Liver (tissue), 9 donors: ENCODE results near the gene ATXN3. TPM values are rescaled to one million over a fixed set of nuclear protein-coding genes. Genes with fewer than 3 reads are reported as not detected.

Source experiments
- DNase-seq: peaks from one replicate; pipeline ENCODE4 v3.0.0-alpha.2; 2017; ENCODE audit warnings: low spot score
- H3K27ac ChIP-seq, 2 donors: one replicate each; pipeline ENCODE4 v1.7.0; 2013; ENCODE audit warnings: inconsistent platforms in 2 of 2, low read length in 2 of 2, control low read depth in 1 of 2, low read depth in 1 of 2, mild to moderate bottlenecking in 1 of 2
- H3K27me3 ChIP-seq, 4 donors: one replicate each; pipeline versions ENCODE4 v1.6.1 to v1.7.0; 2013; ENCODE audit warnings: low read length in 3 of 4, inconsistent platforms in 1 of 4, mild to moderate bottlenecking in 1 of 4, moderate library complexity in 1 of 4; ENCODE audit not compliant: control insufficient read depth in 4 of 4, insufficient read depth in 4 of 4
- H3K36me3 ChIP-seq, 4 donors: one replicate each; pipeline versions ENCODE4 v1.6.1 to v1.7.0; 2013; ENCODE audit warnings: low read length in 3 of 4, mild to moderate bottlenecking in 3 of 4, low read depth in 1 of 4, moderate library complexity in 1 of 4; ENCODE audit not compliant: control insufficient read depth in 4 of 4, insufficient read depth in 3 of 4
- H3K4me1 ChIP-seq, 4 donors: one replicate each; pipeline versions ENCODE4 v1.6.1 to v1.7.0; 2013; ENCODE audit warnings: low read length in 3 of 4, mild to moderate bottlenecking in 3 of 4, moderate library complexity in 1 of 4; ENCODE audit not compliant: control insufficient read depth in 4 of 4, insufficient read depth in 4 of 4
- H3K4me3 ChIP-seq, 3 donors: one replicate each; pipeline versions ENCODE4 v1.6.1 to v1.7.0; 2013; ENCODE audit warnings: low read length in 3 of 3, control low read depth in 1 of 3, low read depth in 1 of 3, mild to moderate bottlenecking in 1 of 3
- H3K9ac ChIP-seq, 2 donors: one replicate each; pipeline ENCODE4 v1.7.0; 2013; ENCODE audit warnings: low read length in 2 of 2, mild to moderate bottlenecking in 2 of 2, moderate library complexity in 2 of 2, control low read depth in 1 of 2, low read depth in 1 of 2
- H3K9me3 ChIP-seq, 4 donors: one replicate each; pipeline versions ENCODE4 v1.6.1 to v1.7.0; 2013; ENCODE audit warnings: low read length in 3 of 4; ENCODE audit not compliant: control insufficient read depth in 4 of 4
- EGR1 ChIP-seq, 2 donors: IDR thresholded peaks; 2 replicates each; pipeline ENCODE4 v1.6.1; 2016 to 2018; ENCODE audit warnings: antibody characterized with exemption in 2 of 2, low read depth in 2 of 2
- FOXA1 ChIP-seq: IDR thresholded peaks from 2 replicates; pipeline ENCODE4 v1.6.1; 2016; ENCODE audit warnings: antibody characterized with exemption
- FOXA2 ChIP-seq: IDR thresholded peaks from 2 replicates; pipeline ENCODE4 v1.6.1; 2016; ENCODE audit warnings: antibody characterized with exemption
- GABPA ChIP-seq, 2 donors: IDR thresholded peaks in 1 of 2; conservative IDR thresholded peaks in 1 of 2; 2 replicates each; pipeline ENCODE4 v1.6.1; 2016; ENCODE audit warnings: antibody characterized with exemption in 2 of 2, mild to moderate bottlenecking in 1 of 2, moderate library complexity in 1 of 2
- HNF4A ChIP-seq, 2 donors: conservative IDR thresholded peaks; 2 replicates each; pipeline ENCODE4 v1.6.1; 2016; ENCODE audit warnings: antibody characterized with exemption in 2 of 2, mild to moderate bottlenecking in 2 of 2
- HNF4G ChIP-seq: IDR thresholded peaks from 2 replicates; pipeline ENCODE4 v1.6.1; 2016; ENCODE audit warnings: antibody characterized with exemption
- JUND ChIP-seq, 2 donors: IDR thresholded peaks; 2 replicates each; pipeline ENCODE4 v1.6.1; 2016; ENCODE audit warnings: antibody characterized with exemption in 2 of 2
- NR2F2 ChIP-seq: IDR thresholded peaks from 2 replicates; pipeline ENCODE4 v1.6.1; 2016; ENCODE audit warnings: antibody characterized with exemption
- RAD21 ChIP-seq, 2 donors: IDR thresholded peaks; 2 replicates each; pipeline ENCODE4 v1.6.1; 2016; ENCODE audit warnings: antibody characterized with exemption in 2 of 2, mild to moderate bottlenecking in 2 of 2
- RXRA ChIP-seq, 2 donors: IDR thresholded peaks; 2 replicates each; pipeline ENCODE4 v1.6.1; 2017 to 2018; ENCODE audit warnings: antibody characterized with exemption in 2 of 2, mild to moderate bottlenecking in 1 of 2
- SP1 ChIP-seq: IDR thresholded peaks from 2 replicates; pipeline ENCODE4 v1.6.1; 2018; ENCODE audit warnings: antibody characterized with exemption, mild to moderate bottlenecking
- TAF1 ChIP-seq: conservative IDR thresholded peaks from 2 replicates; pipeline ENCODE4 v1.6.1; 2016; ENCODE audit warnings: antibody characterized with exemption, mild to moderate bottlenecking
- YY1 ChIP-seq: IDR thresholded peaks from 2 replicates; pipeline ENCODE4 v1.6.1; 2016; ENCODE audit warnings: antibody characterized with exemption, mild to moderate bottlenecking
- WGBS: extraction: QIAGEN DNeasy Blood & Tissue Kit; methylation state at CpG from one replicate; pipeline ENCODE4 v1.1.7; 2013; 5-methylcytosine and 5-hydroxymethylcytosine counted together
- polyA plus RNA-seq, 2 donors: library from polyadenylated mRNA; stranded (reverse) in 1 of 2; unstranded in 1 of 2; fragments of 200-250 nt in 1 of 2; fragments of >200 nt in 1 of 2; fragmentation: Nextera tagmentation in 1 of 2; extraction: Ambion mirVana in 1 of 2; gene quantifications; one replicate each; pipeline versions ENCODE4 v1.2.1 to v1.2.3, GENCODE V29; 2013 to 2015
- total RNA-seq, 2 donors: library from RNA; depleted of rRNA; stranded (reverse); fragments of >200 nt; gene quantifications; one replicate each; pipeline ENCODE4 v1.2.3, GENCODE V29; 2014
- TF ChIP-seq, protein P1 (sequence below): IDR thresholded peaks from 2 replicates; pipeline ENCODE4 v1.6.1; 2016; ENCODE audit warnings: antibody characterized with exemption
- TF ChIP-seq, protein P2 (sequence below): IDR thresholded peaks from 2 replicates; pipeline ENCODE4 v1.6.1; 2016; ENCODE audit warnings: antibody characterized with exemption
- TF ChIP-seq, protein P3 (sequence below): IDR thresholded peaks from 2 replicates; pipeline ENCODE4 v1.6.1; 2016; ENCODE audit warnings: antibody characterized with exemption
- TF ChIP-seq, protein P4 (sequence below): IDR thresholded peaks from 2 replicates; pipeline ENCODE4 v1.6.1; 2016; ENCODE audit warnings: antibody characterized with exemption, mild to moderate bottlenecking
- TF ChIP-seq, protein P5 (sequence below): fragments of 150-350 bp; IDR thresholded peaks from 2 replicates; pipeline ENCODE4 v1.5.1; 2017; ENCODE audit warnings: improper control_type of control experiment, low read depth, low read length; ENCODE audit not compliant: missing input control
- donor health status: healthy.
- donor health status: healthy.
- donor health status: healthy.
- donor health status: healthy.
- donor health status: healthy.

ATXN3 gene
- total and polyA plus RNA-seq, 4 donors = 3.6 to 17.7 (median 9.1) TPM

DNA sequence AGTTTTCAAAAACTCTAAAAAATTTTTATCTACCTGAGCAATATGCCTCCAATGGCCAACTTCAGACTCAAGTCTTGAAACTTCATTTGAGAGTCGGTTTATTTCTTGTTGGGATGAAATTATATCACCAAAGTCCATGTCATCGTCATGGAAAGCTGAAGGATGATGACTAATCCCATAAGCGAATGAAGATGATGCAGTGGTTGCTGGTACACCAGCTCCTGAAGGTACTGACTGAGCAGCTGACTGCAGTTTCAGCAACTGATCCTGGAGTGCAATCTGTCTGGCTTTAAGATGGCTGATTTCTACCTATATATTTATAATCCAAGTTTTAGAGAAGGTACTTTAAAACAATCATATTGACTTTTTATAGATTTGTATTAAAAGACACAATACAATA, 84.9 kb downstream of the ATXN3 start:
- no peaks in the 10 kb centered on the region for H3K27me3 ChIP-seq
- WGBS = 97% methylated on average over 3 of the region's 3 CpGs
- peaks cover 1 to 25% (median 16%) of the 10 kb centered on the region in 4 donors for H3K36me3 ChIP-seq
- H3K9me3 ChIP-seq = no peaks in the 10 kb centered on the region
- no peak overlapping the region for H3K9ac ChIP-seq
- H3K27ac ChIP-seq = no peak overlapping the region
- H3K4me1 ChIP-seq = no peaks in the 10 kb centered on the region
- TF ChIP-seq, protein P1, sequence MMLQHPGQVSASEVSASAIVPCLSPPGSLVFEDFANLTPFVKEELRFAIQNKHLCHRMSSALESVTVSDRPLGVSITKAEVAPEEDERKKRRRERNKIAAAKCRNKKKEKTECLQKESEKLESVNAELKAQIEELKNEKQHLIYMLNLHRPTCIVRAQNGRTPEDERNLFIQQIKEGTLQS = no peak
- TF ChIP-seq HNF4A (conservative IDR thresholded peaks at IDR 0.05) (no peak), RXRA (IDR thresholded peaks at IDR 0.05) (no peak), FOXA2 (no peak), FOXA1 (no peak)
- no peak overlapping the region for H3K4me3 ChIP-seq
- no peak for DNase-seq

DNA sequence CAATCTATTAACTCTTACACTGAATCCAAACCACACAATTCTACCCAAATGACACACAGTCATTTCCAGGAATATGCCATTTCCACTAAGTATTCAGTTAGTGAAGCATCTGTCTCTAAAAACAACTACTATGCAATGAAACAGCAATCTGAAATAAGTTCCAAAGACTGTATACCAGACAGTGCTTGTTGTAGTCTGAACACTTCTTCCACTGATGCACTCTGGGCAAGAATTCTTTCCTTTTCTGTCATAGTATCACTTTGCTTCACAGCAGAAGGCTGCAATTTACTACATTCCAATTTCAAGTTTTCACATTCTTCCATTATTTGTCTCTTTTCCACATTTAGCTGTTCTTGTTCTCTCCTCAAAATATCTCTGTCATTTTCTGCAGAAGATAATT, 92.3 kb downstream of the ATXN3 start:
- no peaks in the 10 kb centered on the region for H3K27me3 ChIP-seq
- TF ChIP-seq RXRA (IDR thresholded peaks at IDR 0.05) (no peak), SP1 (no peak), HNF4G (no peak), NR2F2 (no peak), RAD21 (IDR thresholded peaks at IDR 0.05) (no peak), GABPA (IDR thresholded peaks at IDR 0.05 in 1 of 2, conservative IDR thresholded peaks at IDR 0.05 in 1 of 2) (no peak), TAF1 (no peak), YY1 (no peak), HNF4A (conservative IDR thresholded peaks at IDR 0.05) (no peak), EGR1 (IDR thresholded peaks at IDR 0.05; ENCODE audit: low read depth in 2 of 2) (no peak), FOXA1 (no peak), JUND (IDR thresholded peaks at IDR 0.05) (no peak), FOXA2 (no peak)
- TF ChIP-seq, protein P2, sequence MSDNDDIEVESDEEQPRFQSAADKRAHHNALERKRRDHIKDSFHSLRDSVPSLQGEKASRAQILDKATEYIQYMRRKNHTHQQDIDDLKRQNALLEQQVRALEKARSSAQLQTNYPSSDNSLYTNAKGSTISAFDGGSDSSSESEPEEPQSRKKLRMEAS = no peak
- TF ChIP-seq, protein P1 = no peak
- TF ChIP-seq, protein P3, sequence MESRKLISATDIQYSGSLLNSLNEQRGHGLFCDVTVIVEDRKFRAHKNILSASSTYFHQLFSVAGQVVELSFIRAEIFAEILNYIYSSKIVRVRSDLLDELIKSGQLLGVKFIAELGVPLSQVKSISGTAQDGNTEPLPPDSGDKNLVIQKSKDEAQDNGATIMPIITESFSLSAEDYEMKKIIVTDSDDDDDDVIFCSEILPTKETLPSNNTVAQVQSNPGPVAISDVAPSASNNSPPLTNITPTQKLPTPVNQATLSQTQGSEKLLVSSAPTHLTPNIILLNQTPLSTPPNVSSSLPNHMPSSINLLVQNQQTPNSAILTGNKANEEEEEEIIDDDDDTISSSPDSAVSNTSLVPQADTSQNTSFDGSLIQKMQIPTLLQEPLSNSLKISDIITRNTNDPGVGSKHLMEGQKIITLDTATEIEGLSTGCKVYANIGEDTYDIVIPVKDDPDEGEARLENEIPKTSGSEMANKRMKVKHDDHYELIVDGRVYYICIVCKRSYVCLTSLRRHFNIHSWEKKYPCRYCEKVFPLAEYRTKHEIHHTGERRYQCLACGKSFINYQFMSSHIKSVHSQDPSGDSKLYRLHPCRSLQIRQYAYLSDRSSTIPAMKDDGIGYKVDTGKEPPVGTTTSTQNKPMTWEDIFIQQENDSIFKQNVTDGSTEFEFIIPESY = no peak
- TF ChIP-seq, protein P4, sequence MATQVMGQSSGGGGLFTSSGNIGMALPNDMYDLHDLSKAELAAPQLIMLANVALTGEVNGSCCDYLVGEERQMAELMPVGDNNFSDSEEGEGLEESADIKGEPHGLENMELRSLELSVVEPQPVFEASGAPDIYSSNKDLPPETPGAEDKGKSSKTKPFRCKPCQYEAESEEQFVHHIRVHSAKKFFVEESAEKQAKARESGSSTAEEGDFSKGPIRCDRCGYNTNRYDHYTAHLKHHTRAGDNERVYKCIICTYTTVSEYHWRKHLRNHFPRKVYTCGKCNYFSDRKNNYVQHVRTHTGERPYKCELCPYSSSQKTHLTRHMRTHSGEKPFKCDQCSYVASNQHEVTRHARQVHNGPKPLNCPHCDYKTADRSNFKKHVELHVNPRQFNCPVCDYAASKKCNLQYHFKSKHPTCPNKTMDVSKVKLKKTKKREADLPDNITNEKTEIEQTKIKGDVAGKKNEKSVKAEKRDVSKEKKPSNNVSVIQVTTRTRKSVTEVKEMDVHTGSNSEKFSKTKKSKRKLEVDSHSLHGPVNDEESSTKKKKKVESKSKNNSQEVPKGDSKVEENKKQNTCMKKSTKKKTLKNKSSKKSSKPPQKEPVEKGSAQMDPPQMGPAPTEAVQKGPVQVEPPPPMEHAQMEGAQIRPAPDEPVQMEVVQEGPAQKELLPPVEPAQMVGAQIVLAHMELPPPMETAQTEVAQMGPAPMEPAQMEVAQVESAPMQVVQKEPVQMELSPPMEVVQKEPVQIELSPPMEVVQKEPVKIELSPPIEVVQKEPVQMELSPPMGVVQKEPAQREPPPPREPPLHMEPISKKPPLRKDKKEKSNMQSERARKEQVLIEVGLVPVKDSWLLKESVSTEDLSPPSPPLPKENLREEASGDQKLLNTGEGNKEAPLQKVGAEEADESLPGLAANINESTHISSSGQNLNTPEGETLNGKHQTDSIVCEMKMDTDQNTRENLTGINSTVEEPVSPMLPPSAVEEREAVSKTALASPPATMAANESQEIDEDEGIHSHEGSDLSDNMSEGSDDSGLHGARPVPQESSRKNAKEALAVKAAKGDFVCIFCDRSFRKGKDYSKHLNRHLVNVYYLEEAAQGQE = no peak
- TF ChIP-seq, protein P5, sequence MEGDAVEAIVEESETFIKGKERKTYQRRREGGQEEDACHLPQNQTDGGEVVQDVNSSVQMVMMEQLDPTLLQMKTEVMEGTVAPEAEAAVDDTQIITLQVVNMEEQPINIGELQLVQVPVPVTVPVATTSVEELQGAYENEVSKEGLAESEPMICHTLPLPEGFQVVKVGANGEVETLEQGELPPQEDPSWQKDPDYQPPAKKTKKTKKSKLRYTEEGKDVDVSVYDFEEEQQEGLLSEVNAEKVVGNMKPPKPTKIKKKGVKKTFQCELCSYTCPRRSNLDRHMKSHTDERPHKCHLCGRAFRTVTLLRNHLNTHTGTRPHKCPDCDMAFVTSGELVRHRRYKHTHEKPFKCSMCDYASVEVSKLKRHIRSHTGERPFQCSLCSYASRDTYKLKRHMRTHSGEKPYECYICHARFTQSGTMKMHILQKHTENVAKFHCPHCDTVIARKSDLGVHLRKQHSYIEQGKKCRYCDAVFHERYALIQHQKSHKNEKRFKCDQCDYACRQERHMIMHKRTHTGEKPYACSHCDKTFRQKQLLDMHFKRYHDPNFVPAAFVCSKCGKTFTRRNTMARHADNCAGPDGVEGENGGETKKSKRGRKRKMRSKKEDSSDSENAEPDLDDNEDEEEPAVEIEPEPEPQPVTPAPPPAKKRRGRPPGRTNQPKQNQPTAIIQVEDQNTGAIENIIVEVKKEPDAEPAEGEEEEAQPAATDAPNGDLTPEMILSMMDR = no peak
- peaks cover 12 to 53% (median 41%) of the 10 kb centered on the region in 4 donors for H3K36me3 ChIP-seq
- no peak overlapping the region for H3K4me3 ChIP-seq
- no peaks in the 10 kb centered on the region for H3K4me1 ChIP-seq
- H3K9me3 ChIP-seq = no peaks in the 10 kb centered on the region
- H3K27ac ChIP-seq = no peak overlapping the region
- H3K9ac ChIP-seq = no peak overlapping the region
- DNase-seq = no peak
